Activated CD8-positive, alpha-beta memory T cell treated with anti-CD3 and anti-CD28 coated beads for 4 hours (primary cell): ENCODE data around the gene ANKRD2.
A peak's percentile ranks its signal among the peaks of the same experiment; 100 is the strongest.

Source experiments
- DNase-seq, 2 donors: peaks; one replicate each; pipeline ENCODE4 v3.0.0-alpha.2; 2020; ENCODE audit warnings: low read depth in 2 of 2

The ANKRD2 gene

GRCh38 chr10:97596101-97597082 lies 23.8 kb downstream of the ANKRD2 start:
- no peak for DNase-seq

DNA sequence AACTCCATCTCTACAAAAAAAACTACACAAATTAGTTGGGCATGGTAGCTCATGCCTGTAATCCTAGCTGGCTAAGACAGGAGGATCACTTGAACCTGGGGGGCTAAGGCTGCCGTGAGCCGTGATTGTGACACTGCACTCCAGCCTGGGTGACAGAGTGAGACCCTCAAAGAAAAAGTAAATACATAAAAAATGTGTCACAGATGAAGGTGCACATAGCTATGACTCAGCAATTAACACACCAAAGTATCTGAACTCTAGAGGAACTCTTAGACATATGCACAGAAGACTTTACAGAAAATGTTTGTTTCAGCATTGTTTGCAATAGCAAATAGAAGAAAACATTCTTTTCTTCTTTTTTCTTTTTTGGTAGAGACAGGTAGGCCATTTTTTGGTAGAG lies 25.2 kb downstream of the ANKRD2 start:
- DNase-seq = no peak

DNA sequence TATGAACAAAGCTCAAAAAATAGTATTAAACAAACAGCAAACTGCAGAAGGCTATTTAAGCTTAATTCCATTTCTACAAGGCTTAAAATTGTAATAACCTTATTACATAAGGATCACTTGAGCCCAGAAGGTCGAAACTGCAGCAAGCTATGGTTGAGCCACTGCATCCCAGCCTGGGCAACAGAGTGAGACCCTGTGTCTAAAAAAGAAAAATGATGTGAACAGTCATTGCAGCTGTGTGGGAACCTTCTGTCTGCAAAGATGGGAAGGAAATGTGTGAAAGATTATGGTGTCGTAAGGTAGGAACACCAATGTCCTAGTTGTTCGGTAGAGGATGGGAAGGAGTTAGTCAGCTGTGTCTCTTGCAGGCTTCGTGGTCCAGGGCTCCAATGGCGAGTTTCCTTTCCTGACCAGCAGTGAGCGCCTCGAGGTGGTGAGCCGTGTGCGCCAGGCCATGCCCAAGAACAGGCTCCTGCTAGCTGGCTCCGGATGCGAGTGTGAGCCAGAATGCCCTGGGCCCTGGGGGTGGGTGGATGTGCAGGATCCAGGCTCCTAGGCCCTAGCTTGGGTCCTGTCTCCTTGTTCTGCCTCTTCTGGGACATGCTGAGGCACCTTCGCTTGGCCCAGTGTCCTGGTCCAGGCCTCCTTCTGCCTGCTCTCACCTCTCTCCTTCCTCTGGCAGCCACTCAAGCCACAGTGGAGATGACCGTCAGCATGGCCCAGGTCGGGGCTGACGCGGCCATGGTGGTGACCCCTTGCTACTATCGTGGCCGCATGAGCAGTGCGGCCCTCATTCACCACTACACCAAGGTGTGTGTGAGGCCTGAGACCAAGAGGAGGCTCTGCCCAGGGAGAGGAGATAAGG lies 26.1 kb downstream of the ANKRD2 start:
- no peak for DNase-seq

DNA sequence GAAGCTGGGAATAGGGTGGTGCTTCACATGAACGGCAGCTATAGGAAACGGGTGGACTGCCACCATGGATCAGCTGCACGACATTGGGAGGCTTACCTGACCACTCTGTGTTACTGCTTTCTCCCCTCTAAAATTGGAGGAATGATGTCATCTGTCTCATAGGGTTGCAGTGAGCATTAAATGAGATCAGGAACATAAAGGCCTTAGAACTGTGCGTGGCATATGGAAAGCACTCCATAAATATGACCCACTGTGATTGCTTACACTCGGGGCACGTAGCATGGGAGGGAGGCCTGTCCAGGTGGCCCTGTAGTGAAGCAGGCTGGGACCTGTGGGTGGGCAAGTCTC lies 26.7 kb downstream of the ANKRD2 start:
- no peak for DNase-seq

- DNase-seq = no peak
These were observed 28.0 kb downstream of the ANKRD2 start for GRCh38 chr10:97600616-97601015.

DNA sequence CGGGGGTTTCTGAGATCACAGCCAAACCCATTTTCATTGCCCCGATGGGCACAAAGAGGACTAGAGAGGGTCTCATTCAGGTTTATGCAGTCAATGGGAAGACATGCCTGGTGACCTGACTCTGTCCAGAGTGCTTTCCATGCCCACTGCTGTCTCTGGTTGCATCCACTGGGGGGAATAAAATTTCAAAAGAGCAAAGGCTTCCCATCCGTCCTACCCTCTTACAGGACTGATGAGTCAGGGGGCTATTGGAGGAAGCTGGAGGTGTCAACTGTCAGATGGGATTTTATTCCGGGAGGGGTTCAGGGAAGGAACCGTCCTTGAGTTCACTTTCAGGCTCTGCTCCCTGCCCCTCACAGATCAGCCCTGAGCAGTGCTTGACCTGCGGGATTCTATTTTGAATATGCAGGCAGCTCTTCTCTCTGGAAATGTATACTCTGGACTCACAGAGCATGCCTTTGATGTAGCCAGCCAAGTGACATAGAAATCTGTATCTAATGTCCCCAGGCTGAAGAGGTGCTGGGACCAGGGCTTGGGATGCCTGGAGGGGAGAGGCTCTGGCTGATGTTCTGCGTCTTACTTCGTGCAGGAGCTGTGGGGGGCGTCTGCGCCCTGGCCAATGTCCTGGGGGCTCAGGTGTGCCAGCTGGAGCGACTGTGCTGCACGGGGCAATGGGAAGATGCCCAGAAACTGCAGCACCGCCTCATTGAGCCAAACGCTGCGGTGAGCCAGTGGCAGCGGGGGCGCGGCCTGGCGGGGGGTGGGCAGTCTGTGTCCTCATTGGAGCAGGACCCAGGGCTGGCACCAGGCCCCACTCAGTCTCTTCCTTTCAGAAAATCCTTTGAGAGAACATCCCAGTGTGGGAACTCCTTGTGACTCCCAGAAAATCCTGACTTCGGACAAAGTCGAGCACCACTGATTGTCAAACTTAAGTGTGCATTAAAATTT lies 29.0 kb downstream of the ANKRD2 start:
- DNase-seq = no peak

DNA sequence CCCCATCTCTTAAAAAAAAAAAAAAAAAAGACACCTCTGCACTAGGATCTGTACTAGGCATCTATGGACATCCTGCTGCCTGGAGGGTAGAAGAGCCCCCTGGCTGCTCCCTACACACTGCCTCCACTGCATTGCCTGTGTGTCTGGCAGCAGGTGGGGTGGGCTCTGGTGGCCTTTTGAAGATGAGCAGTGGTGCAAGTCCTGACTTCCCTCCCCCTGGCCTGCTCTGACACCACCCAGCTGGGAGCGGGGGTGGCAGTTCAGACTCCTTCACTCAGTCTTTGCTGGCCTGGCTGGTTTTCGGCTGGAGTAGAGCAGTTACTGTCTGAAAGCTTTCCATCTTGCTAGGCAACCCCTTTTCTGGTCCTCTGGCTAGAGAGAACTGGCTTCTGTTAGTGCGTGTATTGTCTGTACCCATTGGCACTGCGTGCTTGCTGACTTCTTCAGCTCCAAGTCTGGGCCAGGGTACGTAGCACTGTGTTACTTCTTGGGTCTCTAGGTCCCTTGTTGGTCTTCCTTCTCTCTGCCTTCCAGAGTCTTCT lies 34.6 kb downstream of the ANKRD2 start:
- no peak for DNase-seq

DNA sequence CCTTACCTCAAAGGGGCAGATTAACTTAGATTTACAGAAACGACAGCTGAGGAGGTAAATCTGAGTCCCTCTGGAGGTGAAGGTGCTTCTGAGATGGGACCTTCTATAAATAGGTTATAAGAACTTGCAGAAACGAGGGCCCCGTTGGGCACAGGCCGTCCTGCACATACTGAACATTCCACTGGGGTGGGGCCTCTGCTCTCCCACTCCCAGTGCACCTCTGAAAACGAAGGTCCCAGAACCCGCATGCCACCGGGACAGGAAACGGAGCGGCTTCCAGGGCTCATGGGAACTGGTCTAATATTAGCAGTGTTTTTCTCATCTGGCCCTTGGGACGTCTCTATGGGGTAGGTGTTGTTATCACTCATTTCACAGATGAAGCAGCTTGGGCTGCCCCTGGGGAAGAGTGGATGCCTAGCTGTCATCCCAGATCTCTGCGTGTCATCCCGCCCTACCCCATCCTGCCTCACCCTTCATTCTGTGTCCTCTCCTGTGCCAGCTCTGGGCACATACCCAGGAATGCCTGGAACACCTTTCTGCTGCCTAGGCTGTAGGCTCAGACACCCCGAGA lies 36.5 kb downstream of the ANKRD2 start:
- DNase-seq = no peak

DNA sequence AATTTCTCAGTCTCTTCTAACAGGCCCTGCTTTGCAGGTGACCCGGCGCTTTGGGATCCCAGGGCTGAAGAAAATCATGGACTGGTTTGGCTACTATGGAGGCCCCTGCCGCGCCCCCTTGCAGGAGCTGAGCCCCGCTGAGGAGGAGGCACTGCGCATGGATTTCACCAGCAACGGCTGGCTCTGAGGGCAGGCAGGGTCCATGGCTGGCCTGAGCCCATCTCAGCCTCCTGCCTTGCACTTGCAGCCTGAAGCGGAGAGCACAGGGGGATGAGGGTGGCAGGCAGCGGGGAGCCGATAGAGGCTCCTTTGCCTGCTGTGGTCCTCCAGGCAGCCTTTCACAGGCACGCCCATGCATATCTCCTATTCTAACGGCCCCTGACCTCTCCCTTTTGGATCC lies 38.9 kb downstream of the ANKRD2 start:
- DNase-seq = no peak

DNA sequence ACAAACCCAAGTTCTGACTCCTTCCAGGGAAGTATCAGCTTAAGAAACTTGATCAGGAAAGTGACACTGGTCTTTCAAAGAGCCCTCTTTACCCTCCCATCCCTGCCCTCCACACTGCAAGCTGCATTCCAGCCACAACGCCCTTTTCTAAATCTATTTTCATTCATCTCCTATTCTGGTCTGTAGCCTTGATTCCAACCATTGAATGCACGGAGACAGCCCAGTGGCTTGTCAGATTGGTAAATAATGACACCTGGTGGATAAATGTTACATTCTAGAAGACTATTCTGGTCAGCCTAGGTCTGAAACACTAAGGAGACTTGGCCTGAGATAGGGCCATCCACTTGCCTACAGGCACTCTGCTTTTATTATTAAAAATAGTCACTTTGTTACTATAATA lies 39.8 kb downstream of the ANKRD2 start:
- no peak for DNase-seq

- DNase-seq = no peak
These were observed 45.7 kb downstream of the ANKRD2 start for GRCh38 chr10:97618285-97618684.

- DNase-seq = no peak
These were observed 46.2 kb downstream of the ANKRD2 start for GRCh38 chr10:97618733-97619132.

DNA sequence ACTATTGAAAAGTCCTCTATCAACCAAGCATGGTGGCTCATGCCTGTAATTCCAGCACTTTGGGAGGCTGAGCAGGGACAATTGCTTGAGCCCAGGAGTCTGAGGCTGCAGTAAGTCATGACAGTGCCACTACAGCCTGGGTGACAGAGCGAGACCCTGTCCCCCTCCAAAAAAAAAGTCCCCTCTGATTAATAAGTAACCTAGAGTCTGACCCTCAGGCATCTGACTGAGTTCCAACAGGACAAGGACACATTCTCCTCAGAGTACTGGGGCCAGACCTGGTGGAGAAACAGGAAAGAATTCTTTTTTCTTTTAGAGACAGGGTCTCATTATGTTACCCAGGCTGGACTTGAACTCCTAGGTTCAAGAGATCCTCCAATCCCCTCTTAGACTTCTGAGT lies 50.7 kb downstream of the ANKRD2 start:
- DNase-seq = no peak

GRCh38 chr10:97627731-97628130 lies 55.2 kb downstream of the ANKRD2 start:
- DNase-seq = no peak

DNA sequence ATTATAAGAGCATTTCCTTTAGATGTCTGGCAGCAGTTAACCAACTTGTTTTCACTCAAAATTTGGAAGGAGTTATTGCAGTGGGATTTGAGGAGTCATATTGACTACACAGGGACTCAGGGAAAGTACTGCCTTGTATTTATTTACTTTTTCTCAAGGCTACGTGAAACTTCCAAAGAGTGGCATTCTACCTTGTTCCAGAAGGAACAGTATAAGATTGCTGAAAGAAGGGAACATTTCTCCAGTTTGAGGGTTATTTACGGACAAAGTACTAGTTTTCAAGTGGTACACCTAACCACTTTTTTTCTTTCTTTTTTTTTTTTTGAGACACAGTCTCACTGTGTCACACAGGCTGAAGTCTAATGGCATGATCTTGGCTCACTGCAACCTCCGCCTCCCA lies 55.6 kb downstream of the ANKRD2 start:
- DNase-seq = no peak

GRCh38 chr10:97629289-97629688 lies 56.7 kb downstream of the ANKRD2 start:
- DNase-seq = no peak

- no peak for DNase-seq
These were observed 58.5 kb downstream of the ANKRD2 start for GRCh38 chr10:97631098-97631497.

DNA sequence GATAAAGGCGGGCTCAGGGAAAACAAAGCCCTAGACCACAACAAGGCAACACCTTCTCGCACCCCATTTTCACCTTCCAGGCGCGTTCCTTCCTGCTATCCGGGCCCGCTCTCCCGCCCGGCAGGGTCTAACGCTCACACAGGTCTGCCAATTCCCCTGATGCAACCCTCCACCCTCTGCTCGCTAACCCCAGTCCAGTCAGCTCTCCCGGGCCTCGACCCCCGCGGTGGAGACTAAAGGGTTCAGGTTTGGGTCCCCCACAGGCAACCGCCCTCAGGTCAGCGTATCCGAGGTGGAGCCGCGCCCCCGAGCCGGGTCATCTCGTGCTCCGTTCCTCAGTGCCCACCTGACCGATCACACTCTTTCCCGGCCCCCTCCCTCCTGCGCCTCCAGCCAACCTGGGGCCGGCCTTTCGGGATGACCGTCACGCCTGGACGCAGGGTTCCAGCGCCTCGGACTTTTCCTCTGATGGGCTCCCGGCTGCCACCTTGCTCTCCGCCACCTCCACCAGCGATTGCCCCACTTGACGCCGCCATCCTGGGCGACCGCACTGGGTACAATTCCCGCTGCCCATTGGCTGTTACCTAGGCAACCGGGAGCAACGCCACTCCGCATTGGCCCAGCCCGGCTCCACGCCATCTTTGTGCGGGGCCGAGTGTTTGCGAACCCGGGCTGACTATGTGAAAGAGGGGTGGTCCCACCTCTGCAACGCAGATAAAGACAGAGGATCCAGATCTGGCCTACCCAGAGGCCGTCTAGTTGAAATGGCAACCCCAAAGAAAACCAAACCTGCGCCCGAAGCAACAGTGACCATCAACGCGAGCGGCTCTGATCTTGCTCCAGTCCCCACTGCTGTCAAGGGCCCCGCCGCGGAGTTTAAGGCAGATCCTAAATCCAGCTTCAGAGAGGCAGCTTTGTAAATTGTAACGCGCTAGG lies 60.6 kb downstream of the ANKRD2 start, which contains the start of gene MORN4:
Gene MORN4 (minus strand): TSS at position 552 of the 936 bp plus-strand sequence. CDS start 13,847 bp downstream, outside the sequence.
- DNase-seq = peak; percentile 74 to 79
